K562 (cell line): ENCODE measurements around the gene NECAB2. TPM values are rescaled to one million over a fixed set of nuclear protein-coding genes. Genes with fewer than 3 reads are reported as not detected.
A peak's percentile ranks its signal among the peaks of the same experiment; 100 is the strongest.

Source experiments
- ATAC-seq: fragments of 200-7000 bp; cut with Tn5 transposase; 3 replicates; pipeline ENCODE4 v1.9.1; 2020; ENCODE audit warnings: moderate library complexity
- BruUV-seq: library from RNA; stranded (reverse); fragments of 400-500 nt; replicated peaks from 2 replicates; lab custom pipeline; 2021; lab: Mats Ljungman, UMichigan
- CTCF ChIA-PET: fragments of 300-600 bp; formaldehyde crosslinking; extraction: SDS; loops from one replicate; lab custom pipeline; 2021; ENCODE audit warnings: low intra/inter-chr PET ratio; lab: Yijun Ruan, JAX
- POLR2A ChIA-PET: fragments of 300-600, 350-650 bp; sonication (Branson Sonifier 250); formaldehyde crosslinking; extraction: SDS; loops from one replicate; lab custom pipeline; 2021; ENCODE audit warnings: antibody characterized with exemption, inconsistent platforms; lab: Yijun Ruan, JAX
- DNase-seq, 4 experiments: peaks; one replicate each; pipeline versions ENCODE4 v3.0.0 to v3.0.0-alpha.2; 2011 to 2018; ENCODE audit warnings: low spot score in 3 of 4, mixed read lengths in 3 of 4; ENCODE audit errors: extremely low read depth in 1 of 4
- FAIRE-seq: peaks from 2 replicates; lab custom pipeline; 2011; peaks lifted over from hg19 to GRCh38; lab: Jason Lieb, UNC
- H2AFZ ChIP-seq: 2 replicates; pipeline ENCODE4 v1.6.0; 2011; ENCODE audit warnings: low read depth, low read length, control low read depth, inconsistent platforms
- H3K27ac ChIP-seq: fragments of 200-600 bp; 3 replicates; pipeline ENCODE4 v1.8.0; 2011; ENCODE audit warnings: low read depth, mild to moderate bottlenecking, control low read depth, inconsistent platforms, low read length, moderate library complexity, mixed read lengths; ENCODE audit errors: extremely low read depth
- H3K27me3 ChIP-seq, 2 experiments: fragments of 300-600 bp in 1 of 2; 2 replicates in 1 of 2; 3 replicates in 1 of 2; pipeline versions ENCODE4 v1.6.0 to v1.8.0; 2011; ENCODE audit warnings: inconsistent platforms in 2 of 2, low read length in 2 of 2, mild to moderate bottlenecking in 1 of 2, mixed read lengths in 1 of 2, moderate library complexity in 1 of 2; ENCODE audit not compliant: control insufficient read depth in 2 of 2, insufficient read depth in 2 of 2
- H3K36me3 ChIP-seq: fragments of 300-600 bp; 3 replicates; pipeline ENCODE4 v1.8.0; 2011; ENCODE audit warnings: mild to moderate bottlenecking, low read length, inconsistent platforms; ENCODE audit not compliant: control insufficient read depth, insufficient read depth
- H3K4me1 ChIP-seq, 2 experiments: fragments of 200-600 bp in 1 of 2; replicated peaks in 1 of 2; 2 replicates in 1 of 2; 3 replicates in 1 of 2; pipeline versions ENCODE4 v1.5.1 to v1.8.0; 2011; ENCODE audit warnings: inconsistent platforms in 2 of 2, low read length in 2 of 2, mild to moderate bottlenecking in 1 of 2, mixed read lengths in 1 of 2, moderate library complexity in 1 of 2; ENCODE audit not compliant: control insufficient read depth in 2 of 2, insufficient read depth in 2 of 2
- H3K4me2 ChIP-seq: 2 replicates; pipeline ENCODE4 v1.6.1; 2011; ENCODE audit warnings: low read length, control low read depth, inconsistent platforms, mixed read lengths; ENCODE audit not compliant: insufficient read depth
- H3K4me3 ChIP-seq: fragments of 200-600 bp; sonication (generic), shearing (Covaris generic); 2 replicates; pipeline ENCODE4 v1.5.1; 2016; ENCODE audit warnings: control low read depth, inconsistent platforms
- H3K79me2 ChIP-seq: fragments of 200-600 bp; 3 replicates; pipeline ENCODE4 v1.8.0; 2011; ENCODE audit warnings: low read length, inconsistent platforms; ENCODE audit not compliant: control insufficient read depth, insufficient read depth
- H3K9ac ChIP-seq, 2 experiments: 2 replicates each; pipeline versions ENCODE4 v1.6.0 to v1.6.1; 2011; ENCODE audit warnings: low read depth in 2 of 2, low read length in 2 of 2, control low read depth in 1 of 2, inconsistent platforms in 1 of 2, mild to moderate bottlenecking in 1 of 2, mixed read lengths in 1 of 2; ENCODE audit not compliant: insufficient read depth in 1 of 2
- H3K9me1 ChIP-seq: one replicate; pipeline ENCODE4 v1.6.0; 2011; ENCODE audit warnings: inconsistent platforms, mild to moderate bottlenecking, low read length, moderate library complexity; ENCODE audit not compliant: control insufficient read depth, insufficient read depth
- H3K9me3 ChIP-seq: replicated peaks from 2 replicates; pipeline ENCODE4 v1.5.1; 2011; ENCODE audit warnings: low read depth, low read length, inconsistent platforms; ENCODE audit not compliant: control insufficient read depth, insufficient read depth
- H4K20me1 ChIP-seq: replicated peaks from 2 replicates; pipeline ENCODE4 v1.6.1; 2011; ENCODE audit warnings: low read length, inconsistent platforms, mixed read lengths; ENCODE audit not compliant: control insufficient read depth, insufficient read depth
- EHMT2 ChIP-seq: fragments of 450-650 bp; IDR thresholded peaks from 2 replicates; pipeline ENCODE4 v1.6.1; 2018; ENCODE audit warnings: antibody characterized with exemption
- ELF4 ChIP-seq: fragments of 450-650 bp; formaldehyde crosslinking; IDR thresholded peaks from 2 replicates; pipeline ENCODE4 v1.4.0; 2022; ENCODE audit warnings: missing genetic modification characterization
- HDAC1 ChIP-seq, 2 experiments: fragments of 450-650 bp; IDR thresholded peaks; 2 replicates each; pipeline ENCODE4 v1.6.1; 2016 to 2017; ENCODE audit warnings: inconsistent platforms in 1 of 2, mild to moderate bottlenecking in 1 of 2, moderate library complexity in 1 of 2
- SAP30 ChIP-seq: fragments of 200-600 bp; sonication (generic); IDR thresholded peaks from 2 replicates; pipeline ENCODE4 v1.6.1; 2012; ENCODE audit warnings: borderline replicate concordance, low read depth, mild to moderate bottlenecking, moderate library complexity, low read length, control low read depth, inconsistent platforms; ENCODE audit not compliant: insufficient read depth, poor library complexity, severe bottlenecking
- THRB ChIP-seq: fragments of 450-650 bp; formaldehyde crosslinking; conservative IDR thresholded peaks from 2 replicates; pipeline ENCODE4 v1.4.0; 2022; ENCODE audit warnings: mild to moderate bottlenecking, missing genetic modification characterization
- ZBTB26 ChIP-seq: fragments of 450-650 bp; formaldehyde crosslinking; IDR thresholded peaks from 2 replicates; pipeline ENCODE4 v1.4.0; 2022; ENCODE audit warnings: missing genetic modification characterization
- ZBTB9 ChIP-seq: fragments of 450-650 bp; formaldehyde crosslinking; IDR thresholded peaks from 2 replicates; pipeline ENCODE4 v1.4.0; 2020; ENCODE audit warnings: mild to moderate bottlenecking, moderate library complexity
- WGBS: fragments of 100-300 bp; shearing (Covaris generic); methylation state at CpG from one replicate; pipeline ENCODE4 v1.1.6; 2016; ENCODE audit warnings: low coverage, mixed read lengths; ENCODE audit not compliant: insufficient coverage; ENCODE audit errors: missing lambda C conversion rate; 5-methylcytosine and 5-hydroxymethylcytosine counted together
- in situ Hi-C: fragments of 300-500 bp; cut with MboI; formaldehyde crosslinking; loops from 4 replicates; pipeline ENCODE4 v1.15.0; 2018; ENCODE audit warnings: inconsistent platforms, mixed read lengths
- intact Hi-C: fragments of 100-400 bp; cut with micrococcal nuclease; formaldehyde crosslinking; loops from 2 replicates; pipeline ENCODE4 v1.14.2; 2022
- polyA plus RNA-seq, 8 experiments: library from polyadenylated mRNA; depleted of rRNA in 4 of 8; stranded (reverse) in 5 of 8; unstranded in 3 of 8; fragments of >200 nt; fragmentation: Nextera tagmentation in 2 of 8; fragmentation: Illumina TruSeq in 1 of 8; extraction: Ambion mirVana in 2 of 8; extraction: Trizol in 1 of 8; gene quantifications; 2 replicates each; pipeline versions ENCODE4 v1.2.1 to v1.2.3, GENCODE V29; 2011 to 2014; ENCODE audit warnings: inconsistent platforms in 1 of 8, missing spikeins in 1 of 8
- total RNA-seq, 7 experiments: library from RNA; depleted of rRNA in 6 of 7; stranded (reverse); fragments of >200 nt in 6 of 7; fragmentation: Illumina TruSeq in 2 of 7; extraction: Trizol in 2 of 7; gene quantifications; 2 replicates each; pipeline versions ENCODE4 v1.2.1 to v1.2.3, GENCODE V29; 2011 to 2021; ENCODE audit warnings: low replicate concordance in 1 of 7

NECAB2 gene
- total and polyA plus RNA-seq, 9 of the 15 experiments (the other 6 are each of a cell fraction or from before 2014, with no cell fraction given): 0.03 to 0.28 TPM; not detected in 7

- TF ChIP-seq HDAC1 (IDR thresholded peaks at IDR 0.05) (0 out of 4 replicates have a peak, but pooled peaks of 1 of the 2 experiments have one; percentile 18), ZBTB26 (CRISPR knock-in tag) (peak; percentile 85; the same call in 1 of the 2 replicates), THRB (CRISPR knock-in tag) (peak; percentile 87; the same call in 1 of the 2 replicates), ZBTB9 (CRISPR knock-in tag) (no peak), ELF4 (CRISPR knock-in tag) (peak; percentile 83; the same call in 1 of the 2 replicates), EHMT2 (0 out of 2 replicates have a peak, but pooled peaks have one; percentile 15), SAP30 (no peak)
- Histone ChIP-seq H3K9me3 (no peaks in the 10 kb centered on the region; the same call in 1 of the 2 replicates), H4K20me1 (peaks cover 22% of the 10 kb centered on the region; the same call in 1 of the 2 replicates), H3K9ac (no peak overlapping the region), H3K27me3 (peaks cover 20 to 70% of the 10 kb centered on the region in 2 experiments), H2AFZ (no peak overlapping the region), H3K4me1 (peaks cover 0 to 10% of the 10 kb centered on the region in 2 experiments; a peak in 1 of 5 replicates), H3K36me3 (no peaks in the 10 kb centered on the region), H3K27ac (no peak overlapping the region), H3K9me1 (no peaks in the 10 kb centered on the region), H3K79me2 (no peaks in the 10 kb centered on the region), H3K4me3 (no peak overlapping the region), H3K4me2 (no peak overlapping the region)
- ChIA-PET POLR2A (no interaction called here), CTCF (no interaction called here)
- WGBS: 10% methylated on average over 2 of the region's 2 CpGs
- no peak for ATAC-seq
- intact Hi-C loops: loop anchor here (10.0 kb wide), 1 partner anchor 96 kb away; no protein-coding TSS in a partner anchor
- in situ Hi-C loops: no loop called here
- DNase-seq: no peak
- BruUV-seq: no TSS peak
- no peak for FAIRE-seq
Observed at GRCh38 chr16:83920894-83921491, 47.1 kb upstream of the NECAB2 start.
